GM12891 (cell line): ENCODE results near the gene CXCR4.

ENCODE experiments used
- POLR2A ChIP-seq: IDR thresholded peaks from 2 replicates; pipeline ENCODE4 v1.6.1; 2011; ENCODE audit warnings: low read depth, low read length, control low read depth
- POLR2AphosphoS5 ChIP-seq: IDR thresholded peaks from 2 replicates; pipeline ENCODE4 v1.6.1; 2011; ENCODE audit warnings: low read depth, low read length, control low read depth
- POU2F2 ChIP-seq: IDR thresholded peaks from 2 replicates; pipeline ENCODE4 v1.6.1; 2011; ENCODE audit warnings: low read depth, mild to moderate bottlenecking, control low read depth, low read length, moderate library complexity
- TAF1 ChIP-seq: IDR thresholded peaks from 2 replicates; pipeline ENCODE4 v1.6.1; 2011; ENCODE audit warnings: low read depth, low read length, control low read depth

- TF ChIP-seq POLR2AphosphoS5, result peak; percentile 70; the same call in 1 of the 2 replicates
- TF ChIP-seq POLR2A, result no peak; the same call in 1 of the 2 replicates
- TF ChIP-seq TAF1, result no peak
- no peak for TF ChIP-seq POU2F2
Observed at GRCh38 chr2:136113209-136113971, 4.6 kb downstream of the CXCR4 start.
